ENCODE results near the gene CISD2. TPM values are rescaled to one million over a fixed set of nuclear protein-coding genes. Genes with fewer than 3 reads are reported as not detected.
"Not testable (repeated sequence)": the region's sequence is repeated elsewhere in the genome, so short reads cannot be mapped to it uniquely, and the experiment has no call there.

CISD2 gene
- total RNA-seq, 1 donor from 2014 or later = 48.5 TPM

GRCh38 chr4:102897610-102898009 is 28.8 kb downstream of the CISD2 start:
- H3K4me1 Mint-ChIP-seq; H3K4me3 Mint-ChIP-seq; DNase-seq; intact Hi-C loops (cut with micrococcal nuclease); H3K9me3 Mint-ChIP-seq; H3K27me3 Mint-ChIP-seq; H3K36me3 Mint-ChIP-seq (ENCODE audit: low read depth); H3K27ac Mint-ChIP-seq: not testable (repeated sequence)

DNA sequence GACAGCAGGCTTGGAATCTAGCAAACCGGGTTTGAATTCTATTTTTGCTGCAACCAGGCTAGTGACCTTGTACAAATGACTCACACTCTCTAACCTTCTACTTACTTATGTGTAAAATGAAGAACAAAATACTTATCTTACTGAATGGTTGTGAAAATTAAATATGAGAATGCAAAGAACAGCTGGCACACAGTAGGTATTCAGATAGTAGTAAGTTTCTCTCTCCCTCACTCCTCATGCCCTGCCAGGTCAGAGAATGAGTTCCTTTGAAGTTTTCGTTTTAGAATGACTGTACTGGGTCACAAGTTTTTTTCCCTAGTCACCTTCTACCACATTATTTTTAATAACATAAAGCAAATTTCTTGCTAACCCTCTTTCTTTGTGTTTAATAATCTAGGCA is 33.0 kb downstream of the CISD2 start:
- Mint-ChIP-seq H3K36me3 (ENCODE audit: low read depth) (no peaks in the 10 kb centered on the region), H3K4me3 (no peak overlapping the region), H3K9me3 (no peaks in the 10 kb centered on the region), H3K4me1 (peaks cover 2% of the 10 kb centered on the region), H3K27ac (no peak overlapping the region), H3K27me3 (no peaks in the 10 kb centered on the region)
- DNase-seq = no peak
- intact Hi-C loops (cut with micrococcal nuclease) = no loop called here

GRCh38 chr4:102918859-102919258 is 50.1 kb downstream of the CISD2 start:
- no peaks in the 10 kb centered on the region for H3K4me1 Mint-ChIP-seq
- H3K9me3 Mint-ChIP-seq = peaks cover 25% of the 10 kb centered on the region
- intact Hi-C loops (cut with micrococcal nuclease) = no loop called here
- no peak for DNase-seq
- H3K27ac Mint-ChIP-seq = no peak overlapping the region
- H3K27me3 Mint-ChIP-seq = no peaks in the 10 kb centered on the region
- H3K36me3 Mint-ChIP-seq (ENCODE audit: low read depth) = no peaks in the 10 kb centered on the region
- no peak overlapping the region for H3K4me3 Mint-ChIP-seq

DNA sequence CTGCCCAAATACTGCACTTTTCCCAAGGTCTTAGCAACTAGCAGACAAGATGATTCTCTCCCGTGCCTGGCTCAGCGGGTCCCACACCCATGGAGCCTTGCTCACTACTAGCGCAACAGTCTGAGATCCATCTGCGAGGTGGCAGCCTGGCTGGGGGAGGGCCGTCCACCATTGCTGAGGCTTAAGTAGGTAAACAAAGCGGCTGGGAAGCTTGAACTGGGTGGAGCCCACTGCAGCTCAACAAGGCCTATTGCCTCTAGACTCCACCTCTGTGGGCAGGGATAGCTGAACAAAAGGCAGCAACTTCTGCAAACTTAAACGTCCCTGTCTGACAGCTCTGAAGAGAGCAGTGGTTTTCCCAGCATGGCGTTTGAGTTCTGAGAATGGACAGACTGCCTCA is 50.9 kb downstream of the CISD2 start:
- DNase-seq; H3K4me3 Mint-ChIP-seq; H3K36me3 Mint-ChIP-seq (ENCODE audit: low read depth); intact Hi-C loops (cut with micrococcal nuclease); H3K27me3 Mint-ChIP-seq; H3K4me1 Mint-ChIP-seq; H3K27ac Mint-ChIP-seq: not testable (repeated sequence)
- peaks cover 21% of the 10 kb centered on the region for H3K9me3 Mint-ChIP-seq

DNA sequence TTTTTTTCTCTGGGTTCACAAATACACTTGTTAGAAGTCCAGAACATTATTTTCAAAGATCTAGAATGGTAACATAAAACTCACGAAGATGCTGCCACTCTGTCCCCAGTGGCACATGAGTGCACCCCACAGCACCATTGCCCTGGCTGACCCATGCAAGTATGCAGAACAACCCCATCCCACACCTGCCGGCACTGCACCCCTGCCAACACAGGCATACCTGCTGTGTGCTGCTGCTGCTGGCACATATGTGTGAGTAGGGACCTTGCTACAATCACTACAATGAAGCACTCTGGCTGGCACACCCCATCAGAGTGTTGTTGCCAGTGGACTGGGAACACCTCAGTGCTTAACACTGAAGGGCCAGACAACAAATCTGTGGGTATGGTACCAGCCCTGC is 66.9 kb downstream of the CISD2 start:
- no peak for DNase-seq
- Mint-ChIP-seq H3K27me3 (no peaks in the 10 kb centered on the region), H3K9me3 (peaks cover under 1% of the 10 kb centered on the region), H3K4me3 (no peak overlapping the region), H3K4me1 (no peaks in the 10 kb centered on the region), H3K27ac (no peak overlapping the region), H3K36me3 (ENCODE audit: low read depth) (no peaks in the 10 kb centered on the region)
- intact Hi-C loops (cut with micrococcal nuclease) = no loop called here

DNA sequence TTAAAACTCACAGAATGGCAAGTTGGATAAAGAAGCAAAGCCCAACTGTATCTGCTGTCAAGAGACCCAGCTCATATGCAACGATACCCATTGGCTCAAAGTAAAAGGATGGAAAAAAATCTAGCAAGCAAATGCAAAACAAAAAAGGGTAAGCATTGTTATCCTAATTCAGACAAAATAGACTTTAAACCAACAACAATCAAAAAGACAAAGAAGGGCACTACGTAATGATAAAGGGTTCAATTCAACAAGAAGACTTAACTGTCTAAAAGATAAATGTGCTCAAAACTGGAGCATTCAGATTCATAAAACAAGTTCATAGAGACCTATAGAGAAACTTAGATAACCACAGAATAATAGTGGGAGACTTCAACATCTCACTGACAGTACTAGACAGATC is 69.3 kb downstream of the CISD2 start:
- H3K9me3 Mint-ChIP-seq = peaks cover 17% of the 10 kb centered on the region
- H3K4me1 Mint-ChIP-seq; intact Hi-C loops (cut with micrococcal nuclease); H3K36me3 Mint-ChIP-seq (ENCODE audit: low read depth); H3K27ac Mint-ChIP-seq; DNase-seq; H3K27me3 Mint-ChIP-seq; H3K4me3 Mint-ChIP-seq: not testable (repeated sequence)

Other genes with a start within 250 kb of the CISD2 start
- gene MANBA, start 108.0 kb upstream of the CISD2 start, total RNA-seq = 8.2 and 9.4 TPM in 2 replicates
- 488 TPM in 2 replicates for gene UBE2D3, start 41.4 kb upstream of the CISD2 start, total RNA-seq
- gene SLC9B1, start 150.7 kb downstream of the CISD2 start, total RNA-seq = 0.23 and 0.47 TPM in 2 replicates
- gene SLC9B2, start 207.8 kb downstream of the CISD2 start, total RNA-seq = 37.6 and 39.7 TPM in 2 replicates
- 11.0 and 13.2 TPM in 2 replicates for gene BDH2, start 230.8 kb downstream of the CISD2 start, total RNA-seq

Data from activated CD4-positive, alpha-beta T cell treated with anti-CD3 and anti-CD28 coated beads, Interleukin-2, amount 10 ng/mL, durations not matched to agents 24 days and 14 days (primary cell).